Activated CD8-positive, alpha-beta T cell treated with anti-CD3 and anti-CD28 coated beads for 36 hours (primary cell): ENCODE data around the gene PRKRIP1. TPM values are rescaled to one million over a fixed set of nuclear protein-coding genes. Genes with fewer than 3 reads are reported as not detected.
"Not testable (repeated sequence)": the region's sequence is repeated elsewhere in the genome, so short reads cannot be mapped to it uniquely, and the experiment has no call there.

Source experiments
- ATAC-seq: fragments of 200-7000 bp; cut with Tn5 transposase; one replicate; pipeline ENCODE4 v1.10.0; 2021; ENCODE audit warnings: mild to moderate bottlenecking, moderate library complexity
- CTCF ChIA-PET: fragments of 350-600 bp; sonication (Branson Sonifier 250); formaldehyde crosslinking; loops from one replicate; lab custom pipeline; 2021; ENCODE audit warnings: antibody characterized with exemption; lab: Charles Lee
- POLR2A ChIA-PET: fragments of 350-600 bp; sonication (Branson Sonifier 250); formaldehyde crosslinking; loops from one replicate; lab custom pipeline; 2021; ENCODE audit warnings: antibody characterized with exemption; lab: Charles Lee
- DNase-seq: peaks from one replicate; pipeline ENCODE4 v3.0.0-alpha.2; 2020
- H3K27ac Mint-ChIP-seq: one replicate; pipeline ENCODE4 v1.8.0; 2021; ENCODE audit warnings: mild to moderate bottlenecking, mixed read lengths
- H3K27me3 Mint-ChIP-seq: one replicate; pipeline ENCODE4 v1.8.0; 2021; ENCODE audit warnings: mixed read lengths
- H3K36me3 Mint-ChIP-seq: one replicate; pipeline ENCODE4 v1.8.0; 2021; ENCODE audit warnings: low read depth, mixed read lengths
- H3K4me1 Mint-ChIP-seq: one replicate; pipeline ENCODE4 v1.8.0; 2021; ENCODE audit warnings: low read depth, mixed read lengths
- H3K4me3 Mint-ChIP-seq: one replicate; pipeline ENCODE4 v1.8.0; 2021; ENCODE audit warnings: mild to moderate bottlenecking, moderate library complexity, mixed read lengths
- H3K9me3 Mint-ChIP-seq: one replicate; pipeline ENCODE4 v1.8.0; 2021; ENCODE audit warnings: mixed read lengths
- intact Hi-C: fragments of 100-400 bp; cut with micrococcal nuclease; formaldehyde crosslinking; loops from one replicate; pipeline ENCODE4 v1.10.0; 2022
- total RNA-seq, 2 experiments: library from RNA; stranded (reverse); gene quantifications; one replicate each; pipeline ENCODE4 v1.2.3, GENCODE V29; 2021
- TF ChIP-seq, protein P1 (sequence below): fragments of 200-600 bp; IDR thresholded peaks from one replicate; pipeline ENCODE4 v1.8.0; 2022; ENCODE audit warnings: antibody characterized with exemption, mild to moderate bottlenecking

Gene PRKRIP1
- total RNA-seq, 2 experiments from 2014 or later = 29.8 to 33.6 TPM

DNA sequence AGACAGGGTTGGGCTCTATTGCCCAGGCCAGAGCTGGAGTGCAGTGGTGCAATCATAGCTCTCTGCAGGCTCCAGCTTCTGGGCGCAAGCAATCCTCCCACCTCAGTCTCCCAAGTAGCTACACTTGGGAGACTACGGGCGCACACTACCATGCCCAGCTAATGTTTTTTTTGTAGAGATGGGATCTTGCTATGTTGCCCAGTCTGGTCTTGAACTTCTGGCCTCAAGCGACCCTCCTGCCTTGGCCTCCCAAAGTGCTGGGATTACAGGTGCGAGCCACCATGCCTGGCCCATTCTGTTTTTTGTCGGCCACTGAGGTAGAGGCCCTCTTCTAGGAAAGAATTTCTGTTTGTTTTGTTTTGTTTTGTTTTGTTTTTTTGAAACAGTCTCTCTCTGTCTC lies 56.3 kb downstream of the PRKRIP1 start:
- Mint-ChIP-seq H3K4me1 (peaks cover 4% of the 10 kb centered on the region), H3K27ac (no peak overlapping the region), H3K27me3 (no peaks in the 10 kb centered on the region), H3K36me3 (peaks cover 4% of the 10 kb centered on the region), H3K4me3 (no peak overlapping the region), H3K9me3 (no peaks in the 10 kb centered on the region)
- ATAC-seq (no peak), DNase-seq (no peak)
- ChIA-PET CTCF (interaction anchor here (0.5 to 5.7 kb wide), 2 partner anchors 38 to 48 kb away, joined by 3 to 34 read pairs; no protein-coding TSS in a partner anchor), POLR2A (interaction anchor here (4.2 kb wide), 1 partner anchor 13 kb away, joined by 17 read pairs; the partner anchor contains the start of genes ALKBH4 and LRWD1)
- intact Hi-C loops = loop anchor here (5.0 to 10.0 kb wide), 2 partner anchors 50 to 168 kb away; partner anchors contain the start of gene SH2B2
- TF ChIP-seq, protein P1, sequence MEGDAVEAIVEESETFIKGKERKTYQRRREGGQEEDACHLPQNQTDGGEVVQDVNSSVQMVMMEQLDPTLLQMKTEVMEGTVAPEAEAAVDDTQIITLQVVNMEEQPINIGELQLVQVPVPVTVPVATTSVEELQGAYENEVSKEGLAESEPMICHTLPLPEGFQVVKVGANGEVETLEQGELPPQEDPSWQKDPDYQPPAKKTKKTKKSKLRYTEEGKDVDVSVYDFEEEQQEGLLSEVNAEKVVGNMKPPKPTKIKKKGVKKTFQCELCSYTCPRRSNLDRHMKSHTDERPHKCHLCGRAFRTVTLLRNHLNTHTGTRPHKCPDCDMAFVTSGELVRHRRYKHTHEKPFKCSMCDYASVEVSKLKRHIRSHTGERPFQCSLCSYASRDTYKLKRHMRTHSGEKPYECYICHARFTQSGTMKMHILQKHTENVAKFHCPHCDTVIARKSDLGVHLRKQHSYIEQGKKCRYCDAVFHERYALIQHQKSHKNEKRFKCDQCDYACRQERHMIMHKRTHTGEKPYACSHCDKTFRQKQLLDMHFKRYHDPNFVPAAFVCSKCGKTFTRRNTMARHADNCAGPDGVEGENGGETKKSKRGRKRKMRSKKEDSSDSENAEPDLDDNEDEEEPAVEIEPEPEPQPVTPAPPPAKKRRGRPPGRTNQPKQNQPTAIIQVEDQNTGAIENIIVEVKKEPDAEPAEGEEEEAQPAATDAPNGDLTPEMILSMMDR = no peak

DNA sequence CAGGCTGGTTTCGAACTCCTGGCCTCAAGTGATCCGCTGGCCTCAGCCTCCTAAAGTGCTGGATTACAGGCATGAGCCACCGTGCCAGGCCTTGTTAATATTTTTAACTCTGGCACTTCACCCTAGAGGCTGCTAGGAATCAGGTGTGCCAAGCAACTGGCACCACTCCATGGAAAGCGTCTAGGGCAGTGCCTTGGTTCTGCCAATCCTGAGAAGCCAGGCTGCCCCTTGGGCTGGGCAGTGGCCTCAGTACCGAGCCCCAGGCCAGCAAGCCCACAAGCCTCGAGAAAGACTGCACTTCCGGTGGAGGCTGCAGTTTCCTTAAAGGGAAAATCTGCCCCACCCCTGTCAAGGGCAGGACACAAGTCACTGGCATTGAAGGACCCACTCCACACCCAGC lies 57.2 kb downstream of the PRKRIP1 start:
- CTCF ChIA-PET = no interaction called here
- POLR2A ChIA-PET = interaction anchor here (4.2 kb wide), 1 partner anchor 12 kb away, joined by 17 read pairs; the partner anchor contains the start of genes ALKBH4 and LRWD1
- H3K27me3 Mint-ChIP-seq = no peaks in the 10 kb centered on the region
- H3K27ac Mint-ChIP-seq = no peak overlapping the region
- peaks cover 4% of the 10 kb centered on the region for H3K4me1 Mint-ChIP-seq
- peaks cover 6% of the 10 kb centered on the region for H3K36me3 Mint-ChIP-seq
- TF ChIP-seq, protein P1 = no peak
- no peak overlapping the region for H3K4me3 Mint-ChIP-seq
- DNase-seq (no peak), ATAC-seq (no peak)
- intact Hi-C loops = loop anchor here (5.0 to 10.0 kb wide), 2 partner anchors 51 to 169 kb away; partner anchors contain the start of gene SH2B2
- H3K9me3 Mint-ChIP-seq = no peaks in the 10 kb centered on the region

DNA sequence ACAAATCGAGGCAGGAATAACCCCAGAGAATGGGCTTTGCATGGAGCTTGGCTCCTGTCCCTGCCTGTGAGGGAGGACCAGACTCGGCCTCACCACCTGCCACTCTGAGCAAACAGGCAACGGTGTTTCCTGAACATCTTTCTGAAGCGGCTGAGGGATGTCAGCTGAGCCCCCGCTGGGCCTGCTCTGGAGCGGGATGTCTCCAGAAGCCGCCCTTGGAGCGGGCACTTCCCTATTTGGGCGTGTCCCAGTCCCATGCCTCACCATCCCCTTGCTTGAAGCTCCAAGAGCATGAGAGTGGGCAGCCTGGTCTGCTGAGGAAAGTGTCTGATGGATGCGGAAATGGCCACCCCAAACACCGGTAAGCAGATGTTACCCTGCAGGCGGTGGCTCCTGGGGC lies 58.3 kb downstream of the PRKRIP1 start:
- H3K27ac Mint-ChIP-seq = no peak overlapping the region
- DNase-seq (no peak), ATAC-seq (no peak)
- CTCF ChIA-PET = interaction anchor here (1.4 to 1.5 kb wide), 2 partner anchors 42 to 63 kb away, joined by 3 read pairs; no protein-coding TSS in a partner anchor
- POLR2A ChIA-PET = interaction anchor here (4.2 kb wide), 1 partner anchor 11 kb away, joined by 17 read pairs; the partner anchor contains the start of genes ALKBH4 and LRWD1
- no peaks in the 10 kb centered on the region for H3K9me3 Mint-ChIP-seq
- H3K27me3 Mint-ChIP-seq = no peaks in the 10 kb centered on the region
- TF ChIP-seq, protein P1 = no peak
- H3K4me3 Mint-ChIP-seq = no peak overlapping the region
- intact Hi-C loops = loop anchor here (5.0 to 10.0 kb wide), 2 partner anchors 52 to 170 kb away; partner anchors contain the start of gene SH2B2
- H3K4me1 Mint-ChIP-seq = peaks cover 4% of the 10 kb centered on the region
- H3K36me3 Mint-ChIP-seq = peaks cover 2% of the 10 kb centered on the region

DNA sequence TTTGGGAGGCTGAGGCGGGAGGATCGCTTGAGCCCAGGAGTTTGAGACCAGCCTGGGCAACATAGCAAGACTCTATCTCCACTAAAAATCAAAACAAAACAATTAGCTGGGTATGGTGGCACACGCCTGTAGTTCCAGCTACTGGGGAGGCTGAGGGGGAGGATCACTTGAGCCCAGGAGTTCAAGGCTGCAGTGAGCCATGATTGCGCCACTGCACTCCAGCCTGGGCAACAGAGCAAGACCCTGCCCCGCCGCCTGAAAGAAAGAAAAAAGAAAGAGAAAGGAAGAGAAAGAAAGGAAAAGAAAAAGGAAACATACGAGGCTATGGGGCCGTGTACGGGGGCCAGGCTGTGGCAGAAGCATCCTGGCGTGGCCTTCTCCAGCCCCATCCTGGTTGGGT lies 58.8 kb downstream of the PRKRIP1 start:
- ChIA-PET POLR2A (interaction anchor here (4.2 kb wide), 1 partner anchor 11 kb away, joined by 17 read pairs; the partner anchor contains the start of genes ALKBH4 and LRWD1), CTCF (interaction anchor here (0.9 to 1.5 kb wide), 3 partner anchors 43 to 63 kb away, joined by 3 read pairs; no protein-coding TSS in a partner anchor)
- H3K4me3 Mint-ChIP-seq, ATAC-seq, H3K27ac Mint-ChIP-seq, DNase-seq, H3K36me3 Mint-ChIP-seq, H3K27me3 Mint-ChIP-seq, H3K9me3 Mint-ChIP-seq, H3K4me1 Mint-ChIP-seq: not testable (repeated sequence)
- intact Hi-C loops = loop anchor here (5.0 to 10.0 kb wide), 2 partner anchors 53 to 170 kb away; partner anchors contain the start of gene SH2B2

DNA sequence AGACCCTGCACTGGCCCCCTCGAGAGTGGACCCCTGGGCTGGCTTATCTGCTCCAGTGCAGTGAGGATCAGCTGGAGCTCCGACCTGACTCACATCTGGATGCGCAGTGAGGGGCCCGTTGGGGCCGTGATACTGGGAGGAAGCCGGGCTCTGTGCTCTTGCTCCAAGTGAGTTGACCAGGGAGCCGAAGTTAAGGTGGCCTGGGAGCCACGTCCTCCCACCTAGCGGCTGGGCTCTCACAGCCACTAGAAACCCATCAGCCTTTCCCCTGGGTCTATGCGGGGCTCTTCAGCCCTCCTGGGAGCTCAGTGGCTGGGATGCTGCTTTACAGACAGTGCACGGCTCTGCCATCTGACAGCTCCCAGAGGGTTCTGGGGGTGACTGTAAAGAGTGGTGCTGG lies 59.4 kb downstream of the PRKRIP1 start:
- H3K27ac Mint-ChIP-seq = no peak overlapping the region
- ChIA-PET CTCF (interaction anchor here (0.9 to 1.2 kb wide), 2 partner anchors 43 to 51 kb away, joined by 3 to 4 read pairs; no protein-coding TSS in a partner anchor), POLR2A (interaction anchor here (1.0 to 4.2 kb wide), 3 partner anchors 10 to 59 kb away, joined by 3 to 17 read pairs (median 4); partner anchors contain the start of genes ALKBH4 and LRWD1)
- peaks cover 1% of the 10 kb centered on the region for H3K4me1 Mint-ChIP-seq
- no peaks in the 10 kb centered on the region for H3K9me3 Mint-ChIP-seq
- peaks cover 2% of the 10 kb centered on the region for H3K36me3 Mint-ChIP-seq
- ATAC-seq (no peak), DNase-seq (no peak)
- intact Hi-C loops = loop anchor here (10.0 kb wide), 1 partner anchor 171 kb away; the partner anchor contains the start of gene SH2B2
- no peak overlapping the region for H3K4me3 Mint-ChIP-seq
- TF ChIP-seq, protein P1 = no peak
- H3K27me3 Mint-ChIP-seq = no peaks in the 10 kb centered on the region
